ENCODE data around the gene PKDREJ.

PKDREJ gene

GRCh38 chr22:46281866-46282678, 18.9 kb upstream of the PKDREJ start:
- H3K9me3 ChIP-seq (ENCODE audit: control insufficient read depth, low read length) = no peaks in the 10 kb centered on the region
- H2BK12ac ChIP-seq (ENCODE audit: low read length in 2 of 2) = no peak overlapping the region
- no peak overlapping the region for H2AFZ ChIP-seq (ENCODE audit: low read depth, low read length)
- no peak overlapping the region for H4K91ac ChIP-seq (ENCODE audit: low read length)
- H2AK5ac ChIP-seq (ENCODE audit: low read length, severe bottlenecking) = no peak overlapping the region
- H4K8ac ChIP-seq (ENCODE audit: low read length) = no peak overlapping the region
- no peaks in the 10 kb centered on the region for H3K27me3 ChIP-seq (ENCODE audit: control insufficient read depth in 1 of 2, insufficient read depth in 1 of 2, low read length in 2 of 2)
- H3K4me3 ChIP-seq (ENCODE audit: insufficient read depth in 1 of 2, low read depth in 1 of 2, low read length in 2 of 2) = no peak overlapping the region
- no peak overlapping the region for H3K4ac ChIP-seq (ENCODE audit: low read depth in 1 of 2, low read length in 2 of 2)
- H3K79me1 ChIP-seq (replicated peaks; ENCODE audit: low read length, poor library complexity, severe bottlenecking) = peaks cover 11% of the 10 kb centered on the region
- H3K14ac ChIP-seq (ENCODE audit: low read length in 2 of 2) = no peak overlapping the region
- no peak overlapping the region for H3K18ac ChIP-seq (ENCODE audit: low read depth in 1 of 2, low read length in 2 of 2)
- no peak overlapping the region for H3K4me2 ChIP-seq (ENCODE audit: low read length, poor library complexity, severe bottlenecking)
- no peak overlapping the region for H2BK120ac ChIP-seq (ENCODE audit: low read depth, low read length)
- WGBS = 95% methylated on average over 13 of the region's 13 CpGs
- no peak overlapping the region for H3K9ac ChIP-seq (ENCODE audit: low read length)
- peaks cover 3% of the 10 kb centered on the region for H3K4me1 ChIP-seq (ENCODE audit: control insufficient read depth, insufficient read depth, low read depth, low read length)
- no peak overlapping the region for H3K27ac ChIP-seq (ENCODE audit: low read length, poor library complexity, severe bottlenecking)
- DNase-seq = no peak
- H3K36me3 ChIP-seq (ENCODE audit: control insufficient read depth in 1 of 2, insufficient read depth in 2 of 2, low read depth in 1 of 2, low read length in 2 of 2) = peaks cover 81 to 89% of the 10 kb centered on the region in 2 experiments
- no peak overlapping the region for H2BK5ac ChIP-seq (ENCODE audit: low read depth, low read length, poor library complexity, severe bottlenecking)
- no peak overlapping the region for H2BK15ac ChIP-seq (ENCODE audit: low read depth, poor library complexity, severe bottlenecking)
- H3K23ac ChIP-seq (ENCODE audit: low read length in 2 of 2) = no peak overlapping the region

DNA sequence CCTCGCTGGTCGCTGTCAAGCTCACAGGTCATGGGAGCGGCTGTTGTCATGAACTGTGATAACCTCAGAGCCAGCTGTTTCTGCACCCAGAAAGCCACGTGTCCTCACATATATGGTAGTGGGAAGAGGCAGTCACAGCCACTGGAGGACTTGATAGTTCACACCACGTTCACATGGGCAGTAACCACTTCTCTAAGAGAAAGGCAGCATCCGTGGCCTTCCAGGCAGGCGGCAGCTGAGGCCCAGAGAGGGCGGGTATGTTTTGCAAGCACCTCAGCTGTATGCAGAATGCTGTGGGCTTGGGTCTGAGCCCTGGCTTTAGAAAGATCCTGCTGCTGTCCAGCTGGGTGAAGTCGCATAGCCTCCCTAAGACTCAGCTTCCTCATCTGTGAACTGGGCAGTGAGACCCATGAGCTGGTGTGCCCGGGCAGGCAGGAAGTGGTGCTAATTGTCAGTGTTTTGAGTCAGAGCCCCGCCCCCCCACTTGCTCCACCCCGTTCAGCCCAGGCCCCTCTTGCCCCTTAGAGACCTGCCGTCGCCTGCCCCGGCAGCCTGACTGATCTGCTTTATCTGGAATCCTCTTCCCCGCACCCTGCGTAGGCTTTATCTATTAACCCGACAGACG, 18.0 kb upstream of the PKDREJ start:
- 87% methylated on average over 19 of the region's 19 CpGs for WGBS
- Histone ChIP-seq H3K18ac (ENCODE audit: low read depth in 1 of 2, low read length in 2 of 2) (no peak overlapping the region), H3K9me3 (ENCODE audit: control insufficient read depth, low read length) (no peaks in the 10 kb centered on the region), H3K14ac (ENCODE audit: low read length in 2 of 2) (no peak overlapping the region), H4K91ac (ENCODE audit: low read length) (peak overlapping the region; percentile 16), H3K79me1 (replicated peaks; ENCODE audit: low read length, poor library complexity, severe bottlenecking) (peaks cover 11% of the 10 kb centered on the region), H3K27ac (ENCODE audit: low read length, poor library complexity, severe bottlenecking) (no peak overlapping the region), H3K27me3 (ENCODE audit: control insufficient read depth in 1 of 2, insufficient read depth in 1 of 2, low read length in 2 of 2) (no peaks in the 10 kb centered on the region), H2AK5ac (ENCODE audit: low read length, severe bottlenecking) (no peak overlapping the region), H3K4me1 (ENCODE audit: control insufficient read depth, insufficient read depth, low read depth, low read length) (no peaks in the 10 kb centered on the region), H2AFZ (ENCODE audit: low read depth, low read length) (no peak overlapping the region), H3K4me2 (ENCODE audit: low read length, poor library complexity, severe bottlenecking) (no peak overlapping the region), H2BK5ac (ENCODE audit: low read depth, low read length, poor library complexity, severe bottlenecking) (no peak overlapping the region), H3K23ac (ENCODE audit: low read length in 2 of 2) (no peak overlapping the region), H3K9ac (ENCODE audit: low read length) (no peak overlapping the region), H3K36me3 (ENCODE audit: control insufficient read depth in 1 of 2, insufficient read depth in 2 of 2, low read depth in 1 of 2, low read length in 2 of 2) (peaks cover 76 to 87% of the 10 kb centered on the region in 2 experiments), H2BK120ac (ENCODE audit: low read depth, low read length) (no peak overlapping the region), H3K4ac (ENCODE audit: low read depth in 1 of 2, low read length in 2 of 2) (no peak overlapping the region), H4K8ac (ENCODE audit: low read length) (no peak overlapping the region), H2BK12ac (ENCODE audit: low read length in 2 of 2) (no peak overlapping the region), H2BK15ac (ENCODE audit: low read depth, poor library complexity, severe bottlenecking) (no peak overlapping the region), H3K4me3 (ENCODE audit: insufficient read depth in 1 of 2, low read depth in 1 of 2, low read length in 2 of 2) (no peak overlapping the region)
- no peak for DNase-seq

- Histone ChIP-seq H3K79me1 (replicated peaks; ENCODE audit: low read length, poor library complexity, severe bottlenecking) (peaks cover 11% of the 10 kb centered on the region), H3K4me3 (ENCODE audit: insufficient read depth in 1 of 2, low read depth in 1 of 2, low read length in 2 of 2) (no peak overlapping the region)
Measured at GRCh38 chr22:46280063-46280817, 17.1 kb upstream of the PKDREJ start.

More at GRCh38 chr22:46280063-46280817, 17.1 kb upstream of the PKDREJ start:
- Histone ChIP-seq H3K18ac (ENCODE audit: low read depth in 1 of 2, low read length in 2 of 2) (no peak overlapping the region), H3K23ac (ENCODE audit: low read length in 2 of 2) (no peak overlapping the region), H2AK5ac (ENCODE audit: low read length, severe bottlenecking) (no peak overlapping the region), H2BK12ac (ENCODE audit: low read length in 2 of 2) (no peak overlapping the region), H3K36me3 (ENCODE audit: control insufficient read depth in 1 of 2, insufficient read depth in 2 of 2, low read depth in 1 of 2, low read length in 2 of 2) (peaks cover 81 to 91% of the 10 kb centered on the region in 2 experiments), H3K4me2 (ENCODE audit: low read length, poor library complexity, severe bottlenecking) (no peak overlapping the region), H4K8ac (ENCODE audit: low read length) (no peak overlapping the region), H4K91ac (ENCODE audit: low read length) (no peak overlapping the region), H3K27ac (ENCODE audit: low read length, poor library complexity, severe bottlenecking) (no peak overlapping the region), H3K27me3 (ENCODE audit: control insufficient read depth in 1 of 2, insufficient read depth in 1 of 2, low read length in 2 of 2) (no peaks in the 10 kb centered on the region), H3K9ac (ENCODE audit: low read length) (no peak overlapping the region), H3K9me3 (ENCODE audit: control insufficient read depth, low read length) (no peaks in the 10 kb centered on the region), H2BK120ac (ENCODE audit: low read depth, low read length) (no peak overlapping the region), H2BK15ac (ENCODE audit: low read depth, poor library complexity, severe bottlenecking) (no peak overlapping the region), H2BK5ac (ENCODE audit: low read depth, low read length, poor library complexity, severe bottlenecking) (no peak overlapping the region), H3K4me1 (ENCODE audit: control insufficient read depth, insufficient read depth, low read depth, low read length) (no peaks in the 10 kb centered on the region), H3K4ac (ENCODE audit: low read depth in 1 of 2, low read length in 2 of 2) (no peak overlapping the region), H3K14ac (ENCODE audit: low read length in 2 of 2) (no peak overlapping the region), H2AFZ (ENCODE audit: low read depth, low read length) (no peak overlapping the region)
- 93% methylated on average over 12 of the region's 12 CpGs for WGBS
- DNase-seq = no peak

All from mesenchymal stem cell (in vitro differentiated cells and primary cell).